ENCODE measurements around the gene ABI3BP. TPM values are rescaled to one million over a fixed set of nuclear protein-coding genes. Genes with fewer than 3 reads are reported as not detected.

ABI3BP gene
- total and polyA plus RNA-seq, 11 donors: 7.8 to 96.6 (median 26.4) TPM

DNA sequence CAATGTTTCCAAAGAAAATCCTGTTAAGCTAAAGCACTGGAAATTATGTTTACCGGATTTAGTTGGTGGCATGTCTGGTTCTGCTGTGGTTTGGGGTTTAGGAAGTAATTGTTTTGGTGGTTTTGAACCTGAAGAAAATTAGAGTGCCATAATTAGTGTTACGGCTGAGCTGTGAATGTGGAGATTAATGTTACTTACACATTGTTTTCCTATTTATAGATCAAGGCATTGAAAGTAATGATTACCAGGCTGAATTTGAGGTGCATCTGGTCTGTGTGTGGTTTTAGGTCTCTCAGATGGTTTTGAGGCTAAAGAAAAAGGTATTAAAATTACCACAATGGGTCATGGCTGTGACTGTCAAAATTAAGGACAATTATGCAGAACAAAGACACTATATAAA lies 155.1 kb downstream of the ABI3BP start:
- WGBS, 4 donors: 80 to 91% (median 83%) methylated on average over 2 of the region's 2 CpGs

DNA sequence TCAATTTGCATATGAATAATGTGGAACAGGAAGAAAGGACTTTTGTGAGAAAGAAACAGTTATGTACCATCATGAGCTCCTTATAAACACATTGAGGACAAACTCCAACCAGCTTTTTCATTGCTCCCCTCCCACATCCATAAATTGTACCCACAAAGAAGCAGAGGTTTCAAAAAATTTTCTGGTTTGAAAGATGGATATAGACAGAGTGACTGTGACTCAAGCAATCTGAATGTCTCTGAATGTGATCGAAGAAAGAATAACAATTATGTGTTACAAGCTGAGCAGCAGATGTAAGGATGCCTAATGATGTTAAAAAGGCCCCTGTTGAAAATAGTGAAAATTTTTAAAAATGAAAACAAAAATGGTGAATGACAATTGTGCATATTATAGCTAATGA lies 156.6 kb downstream of the ABI3BP start:
- Histone ChIP-seq H3K9me3 (no peaks in the 10 kb centered on the region), H3K4me1 (no peaks in the 10 kb centered on the region), H3K36me3 (peaks cover 0 to 10% (median 0%) of the 10 kb centered on the region in 9 donors), H3K4me3 (no peak overlapping the region), H3K27me3 (no peaks in the 10 kb centered on the region), H3K27ac (no peak overlapping the region)
- ATAC-seq (no peak), DNase-seq (no peak)
- WGBS, 4 donors: 94 to 99% (median 96%) methylated on average over 1 of the region's 1 CpG
- intact Hi-C loops (cut with DNase I): no loop called here
- TF ChIP-seq, protein P1, sequence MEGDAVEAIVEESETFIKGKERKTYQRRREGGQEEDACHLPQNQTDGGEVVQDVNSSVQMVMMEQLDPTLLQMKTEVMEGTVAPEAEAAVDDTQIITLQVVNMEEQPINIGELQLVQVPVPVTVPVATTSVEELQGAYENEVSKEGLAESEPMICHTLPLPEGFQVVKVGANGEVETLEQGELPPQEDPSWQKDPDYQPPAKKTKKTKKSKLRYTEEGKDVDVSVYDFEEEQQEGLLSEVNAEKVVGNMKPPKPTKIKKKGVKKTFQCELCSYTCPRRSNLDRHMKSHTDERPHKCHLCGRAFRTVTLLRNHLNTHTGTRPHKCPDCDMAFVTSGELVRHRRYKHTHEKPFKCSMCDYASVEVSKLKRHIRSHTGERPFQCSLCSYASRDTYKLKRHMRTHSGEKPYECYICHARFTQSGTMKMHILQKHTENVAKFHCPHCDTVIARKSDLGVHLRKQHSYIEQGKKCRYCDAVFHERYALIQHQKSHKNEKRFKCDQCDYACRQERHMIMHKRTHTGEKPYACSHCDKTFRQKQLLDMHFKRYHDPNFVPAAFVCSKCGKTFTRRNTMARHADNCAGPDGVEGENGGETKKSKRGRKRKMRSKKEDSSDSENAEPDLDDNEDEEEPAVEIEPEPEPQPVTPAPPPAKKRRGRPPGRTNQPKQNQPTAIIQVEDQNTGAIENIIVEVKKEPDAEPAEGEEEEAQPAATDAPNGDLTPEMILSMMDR (IDR thresholded peaks at IDR 0.05): no peak
- TF ChIP-seq POLR2A (IDR thresholded peaks at IDR 0.05): no peak

More for the DNA sequence above, 155.1 kb downstream of the ABI3BP start:
- no peak for TF ChIP-seq POLR2A (IDR thresholded peaks at IDR 0.05)
- TF ChIP-seq, protein P1 (IDR thresholded peaks at IDR 0.05): no peak
- intact Hi-C loops (cut with DNase I): no loop called here
- ATAC-seq (no peak), DNase-seq (no peak)
- H3K4me3 ChIP-seq: no peak overlapping the region
- H3K4me1 ChIP-seq: no peaks in the 10 kb centered on the region
- H3K36me3 ChIP-seq: peaks cover 0 to 7% (median 0%) of the 10 kb centered on the region in 9 donors
- H3K27me3 ChIP-seq: no peaks in the 10 kb centered on the region
- no peak overlapping the region for H3K27ac ChIP-seq
- H3K9me3 ChIP-seq: no peaks in the 10 kb centered on the region

DNA sequence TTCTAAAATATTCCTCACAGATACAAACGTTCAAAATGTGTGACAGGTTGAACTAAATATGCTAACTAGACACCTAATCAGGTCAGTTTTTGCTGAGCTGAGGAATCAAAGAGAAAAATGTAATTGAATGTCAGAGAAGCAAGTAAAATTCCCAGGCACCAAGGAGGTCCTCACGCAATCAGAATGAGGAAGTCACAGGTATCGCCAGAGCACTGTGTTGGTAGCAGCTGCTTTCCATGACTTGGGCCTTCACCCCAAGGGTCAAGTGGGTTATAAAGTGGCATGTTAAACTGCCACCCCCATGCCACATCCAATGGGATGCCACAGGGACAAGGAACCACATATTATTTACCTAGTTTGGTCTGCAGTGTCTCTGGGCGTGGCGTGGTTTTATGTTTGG lies 158.9 kb downstream of the ABI3BP start:
- no peak overlapping the region for H3K27ac ChIP-seq
- H3K36me3 ChIP-seq: peaks cover 0 to 14% (median 0%) of the 10 kb centered on the region in 9 donors
- no peaks in the 10 kb centered on the region for H3K9me3 ChIP-seq
- H3K4me3 ChIP-seq: no peak overlapping the region
- TF ChIP-seq, protein P1 (IDR thresholded peaks at IDR 0.05): no peak
- H3K4me1 ChIP-seq: no peaks in the 10 kb centered on the region
- DNase-seq: no peak
- WGBS, 4 donors: 84 to 89% (median 88%) methylated on average over 5 of the region's 5 CpGs
- ATAC-seq: no peak
- H3K27me3 ChIP-seq: no peaks in the 10 kb centered on the region
- intact Hi-C loops (cut with DNase I): no loop called here

DNA sequence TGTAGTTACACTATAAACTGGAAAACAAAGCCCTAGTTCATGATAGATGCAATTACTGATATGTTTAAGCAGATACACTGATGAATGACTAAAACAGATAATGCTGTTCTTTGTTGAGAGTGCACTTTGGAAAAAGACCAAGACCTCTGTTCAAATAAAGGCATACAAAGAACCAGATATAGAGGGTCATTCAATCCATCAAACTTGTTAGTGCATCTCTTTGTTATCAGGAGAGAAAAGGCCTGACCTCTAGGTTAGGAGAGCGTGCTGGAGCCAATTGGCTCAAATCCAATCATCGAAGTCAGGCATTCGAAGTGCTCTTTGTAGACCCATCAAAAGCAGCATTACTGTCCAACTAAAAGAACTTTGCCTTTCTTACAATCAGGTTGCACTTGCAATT lies 159.7 kb downstream of the ABI3BP start:
- intact Hi-C loops (cut with DNase I): no loop called here
- TF ChIP-seq POLR2A (IDR thresholded peaks at IDR 0.05): no peak
- TF ChIP-seq, protein P1 (IDR thresholded peaks at IDR 0.05): no peak
- Histone ChIP-seq H3K36me3 (peaks cover 0 to 14% (median 0%) of the 10 kb centered on the region in 9 donors), H3K27me3 (no peaks in the 10 kb centered on the region), H3K4me1 (no peaks in the 10 kb centered on the region), H3K4me3 (no peak overlapping the region), H3K27ac (no peak overlapping the region), H3K9me3 (no peaks in the 10 kb centered on the region)
- WGBS, 4 donors: 42 to 65% (median 57%) methylated on average over 3 of the region's 3 CpGs
- DNase-seq (no peak), ATAC-seq (no peak)
